HL-60 (cell line): ENCODE measurements around the gene ATXN7.

Source experiments
- GABPA ChIP-seq: IDR thresholded peaks from 2 replicates; pipeline ENCODE4 v1.6.1; 2012; ENCODE audit warnings: low read depth
- POLR2AphosphoS5 ChIP-seq: IDR thresholded peaks from 2 replicates; pipeline ENCODE4 v1.6.1; 2012; ENCODE audit warnings: low read depth
- REST ChIP-seq: IDR thresholded peaks from 2 replicates; pipeline ENCODE4 v1.6.1; 2012; ENCODE audit warnings: low read depth; ENCODE audit not compliant: insufficient replicate concordance
- SPI1 ChIP-seq: IDR thresholded peaks from 2 replicates; pipeline ENCODE4 v1.6.1; 2012; ENCODE audit warnings: low read depth, mild to moderate bottlenecking, borderline replicate concordance
- TF ChIP-seq, protein P1 (sequence below): IDR thresholded peaks from one replicate; pipeline ENCODE4 v1.5.1; 2011; ENCODE audit warnings: low read length, control low read depth, inconsistent platforms; ENCODE audit not compliant: insufficient read depth

- TF ChIP-seq, protein P1, sequence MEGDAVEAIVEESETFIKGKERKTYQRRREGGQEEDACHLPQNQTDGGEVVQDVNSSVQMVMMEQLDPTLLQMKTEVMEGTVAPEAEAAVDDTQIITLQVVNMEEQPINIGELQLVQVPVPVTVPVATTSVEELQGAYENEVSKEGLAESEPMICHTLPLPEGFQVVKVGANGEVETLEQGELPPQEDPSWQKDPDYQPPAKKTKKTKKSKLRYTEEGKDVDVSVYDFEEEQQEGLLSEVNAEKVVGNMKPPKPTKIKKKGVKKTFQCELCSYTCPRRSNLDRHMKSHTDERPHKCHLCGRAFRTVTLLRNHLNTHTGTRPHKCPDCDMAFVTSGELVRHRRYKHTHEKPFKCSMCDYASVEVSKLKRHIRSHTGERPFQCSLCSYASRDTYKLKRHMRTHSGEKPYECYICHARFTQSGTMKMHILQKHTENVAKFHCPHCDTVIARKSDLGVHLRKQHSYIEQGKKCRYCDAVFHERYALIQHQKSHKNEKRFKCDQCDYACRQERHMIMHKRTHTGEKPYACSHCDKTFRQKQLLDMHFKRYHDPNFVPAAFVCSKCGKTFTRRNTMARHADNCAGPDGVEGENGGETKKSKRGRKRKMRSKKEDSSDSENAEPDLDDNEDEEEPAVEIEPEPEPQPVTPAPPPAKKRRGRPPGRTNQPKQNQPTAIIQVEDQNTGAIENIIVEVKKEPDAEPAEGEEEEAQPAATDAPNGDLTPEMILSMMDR = no peak
- TF ChIP-seq POLR2AphosphoS5 = no peak
- TF ChIP-seq REST = no peak
- no peak for TF ChIP-seq GABPA
- no peak for TF ChIP-seq SPI1
These were observed 112.1 kb downstream of the ATXN7 start for GRCh38 chr3:63975723-63976122.
